GM23338 (cell line): Measurements from ENCODE around the gene ZBTB45.
"Not testable (repeated sequence)": the region's sequence is repeated elsewhere in the genome, so short reads cannot be mapped to it uniquely, and the experiment has no call there.

Source experiments
- CTCF ChIP-seq, 2 experiments: fragments of 200-600 bp in 1 of 2; sonication (generic) in 1 of 2; conservative IDR thresholded peaks; 2 replicates each; pipeline versions ENCODE4 v1.5.1 to v1.6.1; 2016 to 2017; ENCODE audit warnings: antibody characterized with exemption in 2 of 2, low read depth in 2 of 2, mild to moderate bottlenecking in 2 of 2, moderate library complexity in 1 of 2
- EZH2 ChIP-seq: fragments of 200-600 bp; sonication (generic); IDR thresholded peaks from one replicate; pipeline ENCODE4 v1.8.0; 2017; ENCODE audit warnings: antibody characterized with exemption, mild to moderate bottlenecking, low read depth; ENCODE audit not compliant: unreplicated experiment
- EZH2phosphoT487 ChIP-seq: fragments of 200-600 bp; sonication (generic); IDR thresholded peaks from one replicate; pipeline ENCODE4 v1.8.1; 2018; ENCODE audit warnings: antibody characterized with exemption; ENCODE audit not compliant: unreplicated experiment
- JUNB ChIP-seq: IDR thresholded peaks from one replicate; pipeline ENCODE4 v1.6.1; 2016; ENCODE audit warnings: antibody characterized with exemption; ENCODE audit not compliant: unreplicated experiment
- POLR2AphosphoS5 ChIP-seq: IDR thresholded peaks from 2 replicates; pipeline ENCODE4 v1.6.1; 2016; ENCODE audit warnings: antibody characterized with exemption, low read depth
- REST ChIP-seq: IDR thresholded peaks from one replicate; pipeline ENCODE4 v1.6.1; 2018; ENCODE audit warnings: antibody characterized with exemption; ENCODE audit not compliant: unreplicated experiment
- STAT1 ChIP-seq: IDR thresholded peaks from one replicate; pipeline ENCODE4 v1.6.1; 2016; ENCODE audit warnings: antibody characterized with exemption; ENCODE audit not compliant: unreplicated experiment
- ZNF331 ChIP-seq: fragments of 250-450 bp; sonication (Bioruptor Pico); IDR thresholded peaks from 2 replicates; pipeline ENCODE4 v1.5.0; 2020; ENCODE audit warnings: low read depth, mild to moderate bottlenecking, moderate library complexity

GRCh38 chr19:58507602-58508223 lies 11.9 kb downstream of the ZBTB45 start:
- TF ChIP-seq ZNF331 (CRISPR knock-in tag); CTCF (conservative IDR thresholded peaks at IDR 0.05; ENCODE audit: low read depth in 2 of 2); REST; EZH2; STAT1; JUNB; POLR2AphosphoS5; EZH2phosphoT487: not testable (repeated sequence)
